Activated naive CD4-positive, alpha-beta T cell treated with anti-CD3 and anti-CD28 coated beads, Interleukin-2, amount 50 U/mL, for 16 hours (primary cell): ENCODE measurements around the gene SGO1.
A peak's percentile ranks its signal among the peaks of the same experiment; 100 is the strongest.
"Not testable (repeated sequence)": the region's sequence is repeated elsewhere in the genome, so short reads cannot be mapped to it uniquely, and the experiment has no call there.

Source experiments
- DNase-seq: peaks from one replicate; pipeline ENCODE4 v3.0.0-alpha.2; 2020

SGO1 gene

GRCh38 chr3:20185679-20186599, at the start of gene SGO1:
Gene SGO1, minus strand, starts transcription at chr3:20186206. Its CDS starts 2,179 bp downstream, at chr3:20184027.
- peak; percentile 100 for DNase-seq

- no peak for DNase-seq
These were observed 49.8 kb upstream of the SGO1 start for GRCh38 chr3:20235796-20236195.

- no peak for DNase-seq
These were observed 47.1 kb upstream of the SGO1 start for GRCh38 chr3:20232906-20233780.

- no peak for DNase-seq
These were observed 44.9 kb upstream of the SGO1 start for GRCh38 chr3:20230954-20231353.

- DNase-seq: no peak
These were observed 39.8 kb upstream of the SGO1 start for GRCh38 chr3:20225769-20226168.

- no peak for DNase-seq
These were observed 36.3 kb upstream of the SGO1 start for GRCh38 chr3:20222274-20222673.

- no peak for DNase-seq
These were observed 32.2 kb upstream of the SGO1 start for GRCh38 chr3:20218215-20218614.

GRCh38 chr3:20215636-20216035, 29.6 kb upstream of the SGO1 start:
- no peak for DNase-seq

- not testable (repeated sequence) for DNase-seq
These were observed 27.5 kb upstream of the SGO1 start for GRCh38 chr3:20213491-20213890.

- DNase-seq: not testable (repeated sequence)
These were observed 21.9 kb upstream of the SGO1 start for GRCh38 chr3:20207945-20208344.

GRCh38 chr3:20205898-20206297, 19.9 kb upstream of the SGO1 start:
- not testable (repeated sequence) for DNase-seq

- DNase-seq: no peak
These were observed 15.1 kb upstream of the SGO1 start for GRCh38 chr3:20201143-20201542.

- no peak for DNase-seq
These were observed 11.8 kb upstream of the SGO1 start for GRCh38 chr3:20197775-20198174.

GRCh38 chr3:20194793-20195460, 8.9 kb upstream of the SGO1 start:
- no peak for DNase-seq

GRCh38 chr3:20190991-20191390, 5.0 kb upstream of the SGO1 start:
- no peak for DNase-seq

- DNase-seq: no peak
These were observed 596 bp upstream of the SGO1 start for GRCh38 chr3:20186600-20187004.

GRCh38 chr3:20185331-20185678, 701 bp downstream of the SGO1 start:
- no peak for DNase-seq

- DNase-seq: no peak
These were observed 3.8 kb downstream of the SGO1 start for GRCh38 chr3:20182206-20182605.

- DNase-seq: no peak
These were observed 4.7 kb downstream of the SGO1 start for GRCh38 chr3:20181276-20181675.

- no peak for DNase-seq
These were observed 12.1 kb downstream of the SGO1 start for GRCh38 chr3:20173844-20174410.

GRCh38 chr3:20161714-20162113, 24.3 kb downstream of the SGO1 start:
- DNase-seq: no peak

GRCh38 chr3:20160230-20160629, 25.8 kb downstream of the SGO1 start:
- no peak for DNase-seq

- no peak for DNase-seq
These were observed 31.1 kb downstream of the SGO1 start for GRCh38 chr3:20154928-20155327.
